ENCODE data around the gene PKNOX2.

DNA sequence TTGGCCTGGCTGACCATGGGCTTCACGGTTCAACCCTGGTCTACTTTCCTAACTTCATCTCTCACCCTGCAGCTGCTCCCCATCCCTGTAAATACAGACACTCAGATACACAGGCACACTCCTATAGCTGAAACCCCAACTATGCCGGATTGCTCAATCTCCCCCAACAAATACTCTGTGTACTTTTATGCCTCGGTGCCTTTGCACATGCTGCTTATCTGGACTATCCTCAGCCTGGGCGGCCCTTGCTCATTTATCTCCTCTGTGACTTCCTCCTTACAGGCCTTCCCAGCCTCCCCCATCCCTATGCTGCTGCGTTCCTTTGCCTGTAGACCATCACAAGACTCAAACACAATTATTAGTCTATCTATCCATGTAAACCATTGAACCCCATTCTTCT is 76.6 kb downstream of the PKNOX2 start:
- TF ChIP-seq CTCF (IDR thresholded peaks at IDR 0.05; ENCODE audit: low read length): no peak
- no peak for TF ChIP-seq EZH2phosphoT487 (IDR thresholded peaks at IDR 0.05; ENCODE audit: low read length)
- no peak for TF ChIP-seq EZH2 (optimal IDR thresholded peaks at IDR 0.05; ENCODE audit: low read depth, low read length)
